ENCODE measurements around the gene DACT1.
"Not testable (repeated sequence)": the region's sequence is repeated elsewhere in the genome, so short reads cannot be mapped to it uniquely, and the experiment has no call there.

Gene DACT1, protein sequence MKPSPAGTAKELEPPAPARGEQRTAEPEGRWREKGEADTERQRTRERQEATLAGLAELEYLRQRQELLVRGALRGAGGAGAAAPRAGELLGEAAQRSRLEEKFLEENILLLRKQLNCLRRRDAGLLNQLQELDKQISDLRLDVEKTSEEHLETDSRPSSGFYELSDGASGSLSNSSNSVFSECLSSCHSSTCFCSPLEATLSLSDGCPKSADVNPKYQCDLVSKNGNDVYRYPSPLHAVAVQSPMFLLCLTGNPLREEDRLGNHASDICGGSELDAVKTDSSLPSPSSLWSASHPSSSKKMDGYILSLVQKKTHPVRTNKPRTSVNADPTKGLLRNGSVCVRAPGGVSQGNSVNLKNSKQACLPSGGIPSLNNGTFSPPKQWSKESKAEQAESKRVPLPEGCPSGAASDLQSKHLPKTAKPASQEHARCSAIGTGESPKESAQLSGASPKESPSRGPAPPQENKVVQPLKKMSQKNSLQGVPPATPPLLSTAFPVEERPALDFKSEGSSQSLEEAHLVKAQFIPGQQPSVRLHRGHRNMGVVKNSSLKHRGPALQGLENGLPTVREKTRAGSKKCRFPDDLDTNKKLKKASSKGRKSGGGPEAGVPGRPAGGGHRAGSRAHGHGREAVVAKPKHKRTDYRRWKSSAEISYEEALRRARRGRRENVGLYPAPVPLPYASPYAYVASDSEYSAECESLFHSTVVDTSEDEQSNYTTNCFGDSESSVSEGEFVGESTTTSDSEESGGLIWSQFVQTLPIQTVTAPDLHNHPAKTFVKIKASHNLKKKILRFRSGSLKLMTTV

DNA sequence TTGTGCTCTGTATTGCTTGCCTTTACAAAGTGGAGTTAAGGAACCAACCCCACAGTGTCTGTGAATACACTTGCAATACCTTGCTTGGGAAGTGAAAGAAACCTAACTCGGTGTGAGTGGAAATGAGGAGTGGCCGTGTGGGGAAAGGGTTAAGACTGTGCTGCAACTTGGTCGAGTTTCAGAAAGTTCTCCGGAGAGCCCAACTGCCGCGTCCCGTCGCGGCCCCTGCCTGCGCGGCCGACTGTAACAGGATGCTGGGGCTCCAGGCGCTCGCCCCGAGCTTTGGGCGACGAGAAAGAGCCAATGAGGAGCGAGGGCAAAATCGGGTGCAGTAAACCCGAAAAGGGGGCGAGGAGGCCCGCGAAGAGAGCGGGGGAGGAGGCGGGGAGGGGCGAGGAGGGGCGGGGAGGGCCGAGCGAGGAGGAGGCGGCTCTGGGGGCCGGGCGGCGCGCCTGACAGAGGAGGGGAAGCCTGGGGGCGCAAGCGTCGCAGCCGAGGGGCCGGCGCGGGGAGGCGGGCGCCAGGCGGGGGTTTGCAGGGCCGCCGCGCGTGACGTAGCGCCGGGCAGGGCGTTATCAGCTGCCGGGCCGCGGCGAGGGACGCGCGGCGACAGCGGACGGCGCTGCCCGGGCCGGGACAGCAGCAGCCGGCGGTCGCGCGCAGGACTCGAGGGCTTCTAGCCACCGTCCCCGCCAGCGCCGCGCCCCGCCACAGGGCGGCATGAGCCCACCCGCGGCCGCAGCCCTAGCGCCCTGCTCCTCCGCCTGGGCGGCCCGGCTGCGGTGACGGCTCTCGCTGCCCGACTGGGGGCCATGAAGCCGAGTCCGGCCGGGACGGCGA is at the start of gene DACT1:
Gene DACT1, plus strand, starts transcription at position 572 of the 840 bp plus-strand sequence. Its CDS starts 241 bp downstream, at position 813.
- peak; percentile 16 to 47 for DNase-seq (ENCODE audit: low read depth in 2 of 2)

DNA sequence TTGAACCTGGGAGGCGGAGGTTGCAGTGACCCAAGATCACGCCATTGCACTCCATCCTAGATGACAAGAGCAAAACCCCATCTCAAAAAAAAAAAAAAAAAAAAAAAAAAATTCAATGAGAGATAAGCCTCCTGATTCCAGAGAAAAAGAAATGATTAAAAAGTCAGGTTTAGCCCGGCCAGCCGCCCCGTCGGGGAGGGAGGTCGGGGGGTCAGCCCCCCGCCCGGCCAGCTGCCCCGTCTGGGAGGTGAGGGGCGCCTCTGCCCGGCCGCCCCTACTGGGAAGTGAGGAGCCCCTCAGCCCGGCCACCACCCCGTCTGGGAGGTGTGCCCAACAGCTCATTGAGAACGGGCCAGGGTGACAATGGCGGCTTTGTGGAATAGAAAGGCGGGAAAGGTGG is 49.4 kb upstream of the DACT1 start:
- not testable (repeated sequence) for DNase-seq (ENCODE audit: low read depth in 2 of 2)

DNA sequence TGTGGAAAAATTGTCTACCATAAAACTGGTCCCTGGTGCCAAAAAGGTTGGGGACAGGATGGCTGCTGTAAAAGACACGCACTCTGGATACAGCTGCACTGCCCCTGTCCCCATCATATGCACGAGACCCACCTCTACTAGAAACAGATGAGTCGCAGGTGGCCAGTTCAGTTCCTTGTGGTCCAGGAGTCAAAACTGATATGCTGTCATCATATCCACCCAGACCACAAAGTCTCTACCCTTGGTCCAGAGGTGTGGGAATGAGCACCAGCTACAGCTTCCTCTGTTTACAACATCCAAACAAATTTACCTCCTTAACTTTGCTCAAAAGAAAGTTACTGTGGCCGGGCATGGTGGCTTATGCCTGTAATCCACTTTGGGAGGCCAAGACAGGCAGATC is 43.8 kb upstream of the DACT1 start:
- DNase-seq (ENCODE audit: low read depth in 2 of 2): no peak

DNA sequence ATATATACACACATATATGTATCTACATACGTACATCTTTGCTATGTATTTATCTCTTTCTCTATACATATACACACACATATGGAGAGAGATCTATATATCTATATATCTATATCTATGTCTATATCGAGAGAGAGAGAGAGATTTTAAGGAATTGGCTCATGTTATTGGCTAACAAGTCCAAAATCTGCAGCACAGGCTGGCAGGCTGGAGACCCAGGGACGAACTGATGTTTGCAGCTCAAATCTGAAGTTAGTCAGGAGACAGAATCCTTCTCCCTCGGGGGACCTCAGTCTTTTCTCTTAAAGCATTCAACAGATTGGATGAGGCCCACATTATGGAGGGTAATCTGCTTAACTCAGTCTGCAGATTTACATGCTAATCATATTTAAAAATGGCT is 40.7 kb upstream of the DACT1 start:
- no peak for DNase-seq (ENCODE audit: low read depth in 2 of 2)

DNA sequence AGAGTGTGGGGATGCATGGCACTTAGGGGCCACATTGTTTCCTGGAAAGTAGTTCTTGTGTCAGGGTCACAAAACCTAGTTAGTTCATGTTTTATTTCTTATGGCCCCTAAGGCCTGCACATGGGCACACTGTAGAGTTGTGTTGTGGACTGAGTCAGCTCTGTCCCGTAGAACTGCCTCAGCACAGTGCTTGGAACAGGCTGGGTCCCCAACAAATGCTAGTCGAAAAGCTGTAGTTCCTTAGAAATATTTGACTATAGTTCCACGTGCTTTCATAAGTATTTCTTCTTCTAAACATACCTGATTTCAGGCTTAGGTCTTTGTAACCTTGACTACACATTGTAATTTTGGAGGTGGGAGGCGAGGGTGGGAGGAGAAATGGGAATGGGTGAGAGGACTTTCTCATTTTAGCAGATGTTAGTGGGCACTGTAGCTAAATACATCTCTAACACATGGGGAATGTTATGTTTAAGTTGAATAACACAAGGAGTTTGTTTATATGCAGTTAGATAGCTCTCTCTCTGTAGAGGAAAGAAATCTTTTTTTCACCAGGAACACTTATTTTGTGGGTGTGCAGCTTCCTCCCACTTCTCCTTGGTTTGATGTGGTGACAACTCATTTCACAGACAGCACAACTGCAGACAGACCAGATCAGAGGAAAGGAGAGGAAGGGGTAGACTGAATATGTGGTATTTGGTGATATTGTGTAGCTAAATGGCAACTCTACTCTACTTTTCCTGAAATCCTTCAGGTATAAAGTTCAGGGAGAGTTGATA is 39.5 kb upstream of the DACT1 start:
- DNase-seq (ENCODE audit: low read depth in 2 of 2): no peak

DNA sequence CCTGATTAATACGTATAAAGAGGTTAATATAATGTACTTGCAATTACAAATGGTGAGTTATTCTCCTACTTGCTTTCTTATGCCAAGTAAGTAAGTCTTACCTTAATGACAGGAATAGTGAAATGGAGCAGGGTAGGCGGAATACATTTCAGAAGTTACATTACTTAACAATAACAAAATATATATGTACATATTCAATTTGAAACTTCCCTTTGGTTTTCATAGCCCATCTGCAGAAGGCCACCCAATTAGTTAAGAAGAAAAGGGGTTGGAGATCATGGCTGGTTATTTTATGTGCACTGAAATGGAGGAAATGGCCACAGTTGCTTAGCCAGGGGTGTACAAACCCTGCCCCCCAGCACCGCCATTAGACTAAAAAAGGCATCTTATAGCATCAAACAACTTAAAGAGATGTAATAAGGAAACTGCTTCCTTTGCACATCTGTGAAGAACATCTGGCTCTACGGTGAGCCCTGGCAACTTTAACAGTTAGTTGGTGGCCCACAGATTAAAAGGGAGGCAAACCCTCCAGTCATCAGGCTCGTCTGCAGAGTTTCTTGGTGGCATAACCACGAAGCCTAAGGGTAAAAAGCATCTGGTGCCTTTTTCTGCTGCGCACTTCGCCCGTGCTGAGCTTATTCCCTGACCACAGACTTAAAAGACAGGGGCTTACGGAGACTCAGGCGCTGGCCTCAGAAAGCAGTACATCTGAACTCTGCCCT is 38.8 kb upstream of the DACT1 start:
- no peak for DNase-seq (ENCODE audit: low read depth in 2 of 2)

DNA sequence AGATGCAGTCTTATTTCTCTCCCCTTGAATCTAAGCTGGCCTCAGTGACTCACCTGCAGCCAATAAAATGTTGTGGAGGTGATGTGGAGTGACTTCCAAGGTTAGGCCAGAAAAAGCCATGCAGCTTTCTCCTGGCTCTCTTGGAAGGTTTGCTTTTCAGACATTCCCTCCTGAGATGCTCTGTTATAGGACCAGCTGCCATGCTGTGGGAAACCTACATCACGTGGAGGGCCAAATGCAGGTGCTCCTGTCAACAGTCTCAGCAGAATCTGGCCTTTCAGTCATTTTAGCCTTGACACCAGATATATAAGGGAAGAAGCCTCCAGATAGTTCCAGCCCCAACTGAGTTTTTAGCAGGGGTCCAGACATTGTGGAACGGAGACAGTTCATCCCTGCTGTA is 38.1 kb upstream of the DACT1 start:
- DNase-seq (ENCODE audit: low read depth in 2 of 2): no peak

DNA sequence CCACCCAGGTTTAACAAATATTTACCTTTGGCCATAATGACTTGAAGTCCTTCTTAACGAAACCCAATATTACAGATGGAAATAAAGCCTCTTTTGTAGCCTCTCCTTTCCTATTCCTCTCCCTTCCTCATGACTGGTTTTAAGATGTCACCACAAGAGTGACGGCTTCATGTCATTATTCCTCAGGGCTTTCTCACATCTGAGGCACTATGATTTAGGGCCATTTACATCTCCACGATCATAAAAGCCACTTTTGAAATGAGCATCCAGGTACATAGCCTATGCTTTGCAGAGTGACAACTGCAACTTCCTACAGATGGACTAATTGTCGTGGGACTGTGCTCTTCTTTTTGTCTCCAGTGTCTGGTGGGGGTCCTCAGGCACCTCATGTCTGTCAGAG is 32.3 kb upstream of the DACT1 start:
- DNase-seq (ENCODE audit: low read depth in 2 of 2): no peak

DNA sequence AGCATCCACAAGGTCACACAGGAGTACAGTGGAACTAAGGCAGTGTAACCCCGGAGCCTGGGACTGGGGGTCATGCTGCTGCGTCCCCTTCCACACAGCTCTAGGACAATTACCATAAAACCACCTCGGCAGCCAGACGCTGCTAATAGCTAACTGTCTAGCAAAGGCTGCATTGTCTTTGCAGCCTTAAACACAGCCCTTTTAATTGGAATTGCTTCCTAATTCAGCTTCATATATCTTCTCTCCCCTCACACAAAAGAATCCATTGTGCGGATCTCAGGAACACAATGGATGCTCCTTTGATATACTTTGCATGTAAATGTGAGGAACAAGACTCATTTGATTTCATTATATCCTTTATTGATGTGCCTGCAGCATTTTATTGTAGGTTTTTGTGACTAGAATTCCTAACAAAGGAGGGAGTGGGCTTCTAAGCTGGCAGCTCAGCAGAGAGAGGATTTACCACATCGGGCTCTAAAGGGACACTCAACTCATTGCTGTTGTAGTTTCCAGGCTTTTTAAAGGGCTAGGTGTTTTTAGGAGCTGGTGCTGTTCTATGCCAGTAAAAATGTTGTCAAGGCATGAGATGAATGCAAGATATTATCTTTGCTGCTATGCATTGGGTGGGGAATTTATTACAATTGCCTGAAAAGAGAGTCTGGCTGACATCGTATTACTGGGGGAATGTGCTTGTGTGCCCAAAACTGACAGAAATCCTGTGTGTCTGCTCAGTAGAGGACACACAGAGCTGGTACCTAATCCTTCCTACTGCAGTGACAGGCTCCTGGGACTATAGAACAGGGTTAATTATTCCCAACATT is 30.4 kb upstream of the DACT1 start:
- no peak for DNase-seq (ENCODE audit: low read depth in 2 of 2)

DNA sequence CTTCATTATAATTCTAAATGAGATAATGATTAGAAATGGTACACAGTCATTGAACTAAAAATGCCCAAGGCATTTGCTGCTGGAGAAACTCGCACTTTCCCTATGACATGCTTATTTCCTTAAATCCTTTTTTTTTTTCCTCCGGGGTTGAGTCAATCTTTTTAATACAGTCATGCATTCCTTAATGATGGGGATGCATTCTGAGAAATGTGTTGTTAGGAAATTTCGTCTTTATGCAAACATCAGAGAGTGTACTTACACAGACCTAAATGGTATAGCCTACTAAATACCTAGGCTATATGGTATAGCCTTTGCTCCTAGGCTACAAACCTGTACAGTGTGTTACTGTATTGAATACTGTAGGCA is 29.8 kb upstream of the DACT1 start:
- no peak for DNase-seq (ENCODE audit: low read depth in 2 of 2)

DNA sequence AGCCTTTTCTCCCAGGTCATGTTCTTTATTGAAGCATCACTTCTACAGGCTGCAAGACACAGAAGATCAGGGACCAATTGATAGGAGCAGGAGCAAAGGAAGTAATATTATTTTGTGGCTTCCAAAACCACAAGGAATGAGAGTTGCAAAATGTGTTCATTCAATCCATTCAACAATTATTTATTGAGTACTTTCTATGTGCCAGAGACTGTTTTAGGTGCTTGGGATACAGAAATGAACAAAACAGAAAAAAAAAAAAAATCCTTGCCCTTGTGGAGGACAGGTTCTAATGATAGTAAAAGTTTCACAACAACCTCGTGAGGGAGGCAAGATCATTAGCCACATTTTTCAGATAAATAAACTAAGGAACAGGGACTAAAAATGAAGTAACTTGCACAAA is 20.1 kb upstream of the DACT1 start:
- no peak for DNase-seq (ENCODE audit: low read depth in 2 of 2)

DNA sequence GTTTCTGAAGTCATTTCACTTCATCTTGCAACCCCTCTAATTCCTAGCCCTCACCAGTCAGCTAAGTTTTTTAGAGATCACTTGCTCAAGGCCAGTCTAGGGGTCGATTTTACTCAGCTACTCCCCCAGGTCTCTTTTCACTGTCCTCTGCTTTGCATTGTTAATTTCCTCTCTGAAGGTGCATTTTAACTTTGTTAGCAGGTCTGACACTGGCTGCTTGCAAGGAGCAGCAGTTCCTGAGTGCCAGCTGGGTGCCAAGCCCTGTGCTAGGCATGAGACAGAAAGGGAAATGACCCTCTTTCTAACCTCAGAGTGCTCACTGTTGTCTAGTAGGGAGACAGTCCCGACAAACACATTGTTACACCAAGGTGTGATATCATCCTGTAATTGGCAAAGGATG is 17.8 kb upstream of the DACT1 start:
- no peak for DNase-seq (ENCODE audit: low read depth in 2 of 2)

DNA sequence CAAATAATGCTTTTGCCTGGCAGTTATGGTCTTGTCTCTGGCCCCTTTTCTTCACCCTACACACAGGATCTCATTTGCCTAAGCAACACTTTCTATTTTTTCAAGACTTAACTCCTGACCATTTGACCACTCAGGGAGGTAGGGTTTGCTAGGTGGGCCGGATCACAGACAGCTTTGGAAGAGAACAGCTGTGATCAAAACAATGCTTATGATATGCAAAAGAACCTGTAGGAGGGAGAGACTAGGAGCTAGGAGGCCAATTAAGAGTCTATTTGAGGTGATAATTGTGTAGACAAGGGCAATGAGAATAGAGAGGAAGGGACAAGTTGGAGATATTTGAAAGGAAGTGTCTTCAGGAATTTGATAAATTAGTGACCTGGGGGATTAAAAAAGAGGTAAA is 12.3 kb upstream of the DACT1 start:
- DNase-seq (ENCODE audit: low read depth in 2 of 2): no peak

DNA sequence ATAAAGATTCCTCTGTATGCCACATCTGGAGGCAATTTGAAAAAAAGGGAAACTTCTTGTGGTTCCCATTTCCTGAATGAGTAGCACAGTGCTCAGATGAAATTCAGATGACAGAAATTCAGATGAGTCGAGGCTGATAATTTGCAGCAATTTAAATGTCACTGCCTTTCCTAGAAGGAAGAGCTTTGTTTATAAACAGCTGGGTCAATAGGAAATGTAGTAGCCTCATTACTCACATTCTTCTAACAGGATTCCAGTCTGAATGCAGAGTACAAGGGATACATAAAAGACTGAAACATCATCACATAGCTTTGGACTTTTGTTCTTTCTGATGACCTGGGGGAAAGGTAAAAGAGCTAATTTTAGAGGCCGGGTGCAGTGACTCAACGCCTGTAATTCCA is 11.3 kb upstream of the DACT1 start:
- no peak for DNase-seq (ENCODE audit: low read depth in 2 of 2)

DNA sequence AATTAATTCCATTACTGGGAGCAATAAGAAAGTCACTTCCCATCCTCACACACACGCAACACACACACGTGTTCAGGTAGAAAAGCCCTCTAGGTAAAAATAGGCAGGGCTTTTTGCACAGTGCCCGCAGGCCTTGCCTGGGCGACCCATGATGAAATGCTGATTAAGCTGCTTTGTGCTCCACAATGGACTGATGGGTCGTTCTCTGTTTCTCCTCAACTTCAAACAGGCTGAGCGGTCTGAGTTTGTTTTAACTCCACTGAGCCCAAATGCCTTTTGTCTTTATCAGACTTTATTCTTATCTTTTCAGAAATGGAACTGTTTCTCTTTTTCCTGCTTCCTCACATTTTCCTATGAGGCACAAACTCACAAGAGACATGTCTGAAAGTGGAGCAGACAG is 9.4 kb upstream of the DACT1 start:
- no peak for DNase-seq (ENCODE audit: low read depth in 2 of 2)

DNA sequence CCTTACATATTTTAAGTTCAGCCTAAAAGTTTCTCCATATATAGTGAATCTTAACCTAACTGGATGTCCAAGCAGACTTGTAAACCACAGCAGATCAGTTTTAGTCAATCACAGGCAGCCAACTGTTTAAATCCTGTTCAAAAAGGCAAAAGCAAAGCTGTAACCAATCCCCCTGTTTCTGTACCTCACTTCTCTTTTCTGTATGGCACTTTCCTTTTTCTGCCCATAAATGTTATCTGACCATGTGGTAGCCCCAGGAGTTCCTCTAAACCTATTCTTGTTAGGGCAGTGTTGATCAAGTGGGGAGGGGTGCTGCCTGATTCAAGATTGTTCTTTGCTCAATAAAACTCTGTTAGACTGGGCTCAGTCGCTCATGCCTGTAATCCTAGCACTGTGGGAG is 8.5 kb upstream of the DACT1 start:
- DNase-seq (ENCODE audit: low read depth in 2 of 2): no peak

DNA sequence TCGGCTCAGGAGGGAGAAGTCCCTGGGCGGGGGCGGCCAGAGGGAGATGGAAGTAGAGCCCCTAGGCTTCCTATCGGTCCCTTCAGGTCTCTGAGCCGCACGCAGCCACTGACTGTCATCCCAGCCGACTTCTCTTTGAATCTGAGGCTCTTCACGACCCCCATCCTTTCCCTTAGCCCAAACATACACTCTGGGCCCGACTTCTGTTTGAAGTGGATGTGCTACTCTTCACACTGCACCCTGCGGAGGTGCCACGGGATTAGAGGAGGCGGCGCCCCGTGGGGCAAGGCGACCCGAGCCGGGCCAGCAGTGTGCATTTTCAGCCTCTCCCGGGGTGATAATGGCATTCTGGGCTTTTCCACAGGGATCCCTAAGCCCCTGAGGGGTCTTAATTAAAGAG is 6.0 kb upstream of the DACT1 start:
- DNase-seq (ENCODE audit: low read depth in 2 of 2): no peak

DNA sequence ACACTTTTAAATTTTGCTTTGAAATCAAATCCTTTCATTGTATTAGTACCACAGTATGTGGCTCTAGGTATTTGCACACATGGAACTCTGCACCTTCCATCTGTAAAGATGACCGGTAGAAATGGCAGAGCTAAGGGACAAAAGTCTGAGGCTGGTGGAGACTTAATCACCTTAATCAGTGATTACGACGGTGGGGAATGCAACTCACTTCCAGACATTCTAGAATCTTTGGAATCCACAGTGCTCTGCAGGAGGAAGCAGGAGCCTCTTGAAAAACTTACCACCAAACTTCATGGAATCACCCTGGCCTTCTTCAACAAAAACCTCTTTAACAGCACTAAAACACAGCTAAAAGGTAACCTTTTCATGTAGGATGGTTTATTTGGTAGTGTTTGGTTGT is 3.9 kb upstream of the DACT1 start:
- DNase-seq (ENCODE audit: low read depth in 2 of 2): no peak

DNA sequence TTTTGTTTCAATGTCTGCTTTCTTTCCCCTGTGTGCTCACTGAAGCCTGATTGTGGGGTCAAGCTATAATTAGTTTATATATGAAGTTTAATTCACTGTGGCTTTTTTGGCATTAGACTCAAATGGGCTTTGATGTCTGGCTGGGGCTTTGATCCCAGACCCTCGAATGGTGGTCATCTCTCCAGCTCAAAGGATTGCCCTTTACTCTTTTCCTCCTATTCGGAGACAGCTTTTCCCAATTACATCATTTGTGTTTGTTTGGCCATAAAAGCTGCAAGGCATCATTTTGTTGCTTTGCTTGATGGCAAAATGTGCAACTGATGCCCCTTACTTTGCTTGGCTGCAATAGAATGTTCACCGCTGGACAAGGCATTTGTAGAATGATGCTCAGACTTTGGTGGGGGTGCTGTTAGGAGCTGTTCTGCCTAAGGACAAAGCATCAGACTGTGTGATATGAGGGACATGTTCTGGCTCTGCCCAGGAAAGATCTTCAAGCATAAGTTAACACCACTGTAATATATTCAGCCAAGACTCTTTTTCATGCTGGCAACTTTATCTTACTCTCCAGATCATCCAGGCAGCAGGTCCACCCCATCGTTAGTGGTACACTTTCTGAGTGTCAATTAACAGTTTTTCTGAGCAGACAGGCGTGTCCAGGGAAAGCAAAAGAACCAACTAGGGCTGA is 3.2 kb upstream of the DACT1 start:
- DNase-seq (ENCODE audit: low read depth in 2 of 2): no peak

Measured in activated CD4-positive, alpha-beta T cell treated with anti-CD3 and anti-CD28 coated beads for 24 hours (primary cell).